GM19463 (cell line): ENCODE measurements around the gene ST6GALNAC3.

ENCODE experiments used
- ATAC-seq: cut with Tn5 transposase; IDR thresholded peaks from one replicate; pipeline ENCODE4 v1.9.1; 2021; ENCODE audit warnings: mild to moderate bottlenecking, moderate library complexity; ENCODE audit not compliant: unreplicated experiment

The ST6GALNAC3 gene

GRCh38 chr1:76408303-76408702 is 333.8 kb downstream of the ST6GALNAC3 start:
- no peak for ATAC-seq

GRCh38 chr1:76410499-76410898 is 336.0 kb downstream of the ST6GALNAC3 start:
- ATAC-seq = no peak

- no peak for ATAC-seq
These were observed 344.0 kb downstream of the ST6GALNAC3 start for GRCh38 chr1:76418531-76418930.

- no peak for ATAC-seq
These were observed 345.1 kb downstream of the ST6GALNAC3 start for GRCh38 chr1:76419603-76420002.

- no peak for ATAC-seq
These were observed 350.9 kb downstream of the ST6GALNAC3 start for GRCh38 chr1:76425201-76426145.

- no peak for ATAC-seq
These were observed 352.1 kb downstream of the ST6GALNAC3 start for GRCh38 chr1:76426606-76427005.

- no peak for ATAC-seq
These were observed 353.5 kb downstream of the ST6GALNAC3 start for GRCh38 chr1:76428028-76428427.

GRCh38 chr1:76430531-76430930 is 356.0 kb downstream of the ST6GALNAC3 start:
- no peak for ATAC-seq

GRCh38 chr1:76433526-76433925 is 359.0 kb downstream of the ST6GALNAC3 start:
- ATAC-seq = no peak

- ATAC-seq = no peak
These were observed 368.7 kb downstream of the ST6GALNAC3 start for GRCh38 chr1:76443217-76443616.

GRCh38 chr1:76444773-76445172 is 370.2 kb downstream of the ST6GALNAC3 start:
- no peak for ATAC-seq

- ATAC-seq = no peak
These were observed 375.7 kb downstream of the ST6GALNAC3 start for GRCh38 chr1:76450229-76450628.

GRCh38 chr1:76463278-76463677 is 388.7 kb downstream of the ST6GALNAC3 start:
- no peak for ATAC-seq

- no peak for ATAC-seq
These were observed 389.3 kb downstream of the ST6GALNAC3 start for GRCh38 chr1:76463849-76464248.

- no peak for ATAC-seq
These were observed 390.5 kb downstream of the ST6GALNAC3 start for GRCh38 chr1:76465030-76465429.

- ATAC-seq = no peak
These were observed 395.6 kb downstream of the ST6GALNAC3 start for GRCh38 chr1:76470166-76470565.

GRCh38 chr1:76471536-76471935 is 397.0 kb downstream of the ST6GALNAC3 start:
- no peak for ATAC-seq

- no peak for ATAC-seq
These were observed 399.0 kb downstream of the ST6GALNAC3 start for GRCh38 chr1:76473591-76473990.

GRCh38 chr1:76474922-76475321 is 400.4 kb downstream of the ST6GALNAC3 start:
- no peak for ATAC-seq

- no peak for ATAC-seq
These were observed 402.6 kb downstream of the ST6GALNAC3 start for GRCh38 chr1:76477156-76477555.

GRCh38 chr1:76480827-76481226 is 406.3 kb downstream of the ST6GALNAC3 start:
- no peak for ATAC-seq

- no peak for ATAC-seq
These were observed 407.1 kb downstream of the ST6GALNAC3 start for GRCh38 chr1:76481672-76482071.

GRCh38 chr1:76482272-76482671 is 407.7 kb downstream of the ST6GALNAC3 start:
- ATAC-seq = no peak
